HEK293 (cell line): ENCODE data around the gene CD8A.

Source experiments
- ELK4 ChIP-seq: IDR thresholded peaks from 2 replicates; pipeline ENCODE4 v1.6.1; 2011; ENCODE audit warnings: mild to moderate bottlenecking, low read depth, low read length, borderline replicate concordance
- ZNF121 ChIP-seq: fragments of 450-650 bp; formaldehyde crosslinking; IDR thresholded peaks from 2 replicates; pipeline ENCODE4 v1.5.1; 2016; ENCODE audit warnings: missing biosample characterization, missing genetic modification characterization

GRCh38 chr2:86826951-86827350, 36.2 kb upstream of the CD8A start:
- no peak for TF ChIP-seq ZNF121 (tag by site-specific recombination)
- TF ChIP-seq ELK4 = no peak
